ENCODE data around the gene LRRC45. TPM values are rescaled to one million over a fixed set of nuclear protein-coding genes. Genes with fewer than 3 reads are reported as not detected.

Gene LRRC45
- polyA plus RNA-seq, 3 donors, result 10.8 to 17.5 (median 15.7) TPM

GRCh38 chr17:82004517-82005455 lies 18.3 kb upstream of the LRRC45 start:
- no peak for DNase-seq (ENCODE audit: extremely low read depth in 1 of 11, low read depth in 9 of 11, low spot score in 4 of 11)

GRCh38 chr17:82005701-82006348 lies 17.3 kb upstream of the LRRC45 start:
- no peak for DNase-seq (ENCODE audit: extremely low read depth in 1 of 11, low read depth in 9 of 11, low spot score in 4 of 11)

DNA sequence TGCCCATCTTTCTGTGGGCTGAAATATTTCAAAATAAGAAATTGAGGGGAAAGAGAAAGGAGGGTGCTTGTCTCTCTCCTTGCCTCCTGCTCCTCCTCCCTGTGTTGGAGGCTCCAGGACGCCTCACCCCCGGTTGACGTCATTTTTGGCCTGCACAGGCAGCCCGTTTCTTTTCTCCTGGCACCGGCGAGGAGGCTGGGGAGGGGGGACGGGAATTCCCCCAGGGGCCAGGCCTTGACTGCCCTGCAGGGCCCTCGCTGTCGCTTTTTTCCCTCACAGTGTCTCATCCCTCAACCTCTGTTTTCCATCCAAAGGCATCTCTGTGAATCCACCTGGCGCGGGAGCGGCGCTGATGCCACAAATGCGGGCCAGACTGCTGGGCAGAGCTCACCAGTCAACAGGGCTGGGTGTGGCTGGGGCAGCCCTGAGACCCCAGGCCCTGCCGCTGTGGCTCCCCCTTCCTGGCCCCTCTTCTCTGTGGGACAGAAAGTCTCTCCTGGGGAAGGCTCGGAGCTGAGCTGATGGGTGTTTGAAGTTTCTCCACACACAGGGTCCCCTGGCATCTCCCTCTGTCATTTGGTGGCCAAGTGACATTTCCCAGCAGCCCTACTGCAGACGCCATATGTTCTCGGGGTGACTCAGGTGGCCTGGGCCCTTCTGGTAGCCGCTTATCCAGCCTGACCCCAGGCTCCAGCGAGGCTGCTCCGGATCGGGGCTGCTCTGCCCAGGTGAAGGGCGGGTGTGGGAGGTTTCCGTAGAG lies 16.5 kb upstream of the LRRC45 start:
- no peak for DNase-seq (ENCODE audit: extremely low read depth in 1 of 11, low read depth in 9 of 11, low spot score in 4 of 11)

- no peak for DNase-seq (ENCODE audit: extremely low read depth in 1 of 11, low read depth in 9 of 11, low spot score in 4 of 11)
These were observed 15.9 kb upstream of the LRRC45 start for GRCh38 chr17:82007228-82007494.

GRCh38 chr17:82007495-82008257 lies 15.4 kb upstream of the LRRC45 start:
- no peak for DNase-seq (ENCODE audit: extremely low read depth in 1 of 11, low read depth in 9 of 11, low spot score in 4 of 11)

DNA sequence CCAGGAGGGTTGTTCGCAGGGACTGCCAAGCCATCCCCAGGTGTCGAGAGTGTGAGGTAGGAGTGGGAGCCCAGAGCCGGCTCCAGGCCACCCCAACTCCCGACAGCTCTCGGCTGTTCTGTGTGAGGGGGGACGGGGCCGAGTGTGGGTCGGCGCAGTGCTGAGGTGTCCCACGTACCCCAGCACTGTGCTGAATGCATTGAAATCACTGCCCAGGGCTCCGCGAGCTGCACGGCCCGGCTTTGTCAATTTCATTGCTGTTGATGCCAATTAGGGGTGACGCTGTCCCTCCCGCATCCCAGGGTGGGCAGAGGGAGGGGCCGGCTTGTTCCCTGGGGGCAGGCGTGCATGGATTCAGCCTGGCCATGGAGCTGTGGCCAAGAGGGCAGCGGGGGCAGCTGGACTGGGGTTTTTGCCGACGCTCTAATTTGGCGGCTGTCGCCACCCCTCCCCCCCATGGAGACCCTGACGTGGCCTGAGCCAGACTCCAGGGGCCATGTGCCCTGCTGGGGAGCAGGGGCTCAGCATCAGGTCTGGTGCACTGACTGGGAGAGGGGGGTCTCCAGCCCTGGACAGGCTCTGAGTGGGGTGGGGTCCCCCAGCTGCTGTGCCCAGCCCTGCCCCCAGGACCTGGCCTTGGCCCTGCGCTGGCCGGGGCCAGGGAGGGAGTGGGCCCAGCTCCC lies 14.7 kb upstream of the LRRC45 start:
- DNase-seq (ENCODE audit: extremely low read depth in 1 of 11, low read depth in 9 of 11, low spot score in 4 of 11), result no peak

GRCh38 chr17:82008941-82009405 lies 14.1 kb upstream of the LRRC45 start:
- DNase-seq (ENCODE audit: extremely low read depth in 1 of 11, low read depth in 9 of 11, low spot score in 4 of 11), result no peak

- DNase-seq (ENCODE audit: extremely low read depth in 1 of 11, low read depth in 9 of 11, low spot score in 4 of 11), result no peak
These were observed 13.7 kb upstream of the LRRC45 start for GRCh38 chr17:82009413-82009812.

GRCh38 chr17:82010575-82011525 lies 12.3 kb upstream of the LRRC45 start:
- DNase-seq (ENCODE audit: extremely low read depth in 1 of 11, low read depth in 9 of 11, low spot score in 4 of 11), result no peak

- no peak for DNase-seq (ENCODE audit: extremely low read depth in 1 of 11, low read depth in 9 of 11, low spot score in 4 of 11)
These were observed 11.4 kb upstream of the LRRC45 start for GRCh38 chr17:82011617-82012187.

DNA sequence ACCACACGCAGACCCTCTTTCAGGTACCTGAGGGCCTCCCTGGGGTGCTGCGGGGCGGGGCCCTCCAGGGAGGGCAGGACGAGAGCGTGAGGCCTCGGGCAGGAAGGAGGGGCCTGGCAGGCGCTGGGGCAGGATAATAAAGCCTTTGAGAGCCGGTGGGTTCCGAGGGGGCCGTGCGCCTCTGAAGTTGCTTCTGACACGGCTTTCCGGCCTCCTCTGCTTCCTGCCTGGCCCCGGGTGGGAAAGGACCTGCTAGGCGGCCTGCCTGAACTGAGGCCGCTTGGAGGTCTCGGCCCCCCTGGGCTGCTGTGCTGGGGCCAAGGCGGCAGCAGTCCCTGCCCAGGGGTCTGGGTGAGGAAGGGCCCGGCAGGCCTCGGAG lies 10.9 kb upstream of the LRRC45 start:
- DNase-seq (ENCODE audit: extremely low read depth in 1 of 11, low read depth in 9 of 11, low spot score in 4 of 11), result no peak

GRCh38 chr17:82012640-82013295 lies 10.3 kb upstream of the LRRC45 start:
- no peak for DNase-seq (ENCODE audit: extremely low read depth in 1 of 11, low read depth in 9 of 11, low spot score in 4 of 11)

GRCh38 chr17:82013341-82013740 lies 9.8 kb upstream of the LRRC45 start:
- no peak for DNase-seq (ENCODE audit: extremely low read depth in 1 of 11, low read depth in 9 of 11, low spot score in 4 of 11)

GRCh38 chr17:82013772-82014321 lies 9.3 kb upstream of the LRRC45 start:
- no peak for DNase-seq (ENCODE audit: extremely low read depth in 1 of 11, low read depth in 9 of 11, low spot score in 4 of 11)

- no peak for DNase-seq (ENCODE audit: extremely low read depth in 1 of 11, low read depth in 9 of 11, low spot score in 4 of 11)
These were observed 8.7 kb upstream of the LRRC45 start for GRCh38 chr17:82014432-82014831.

- no peak for DNase-seq (ENCODE audit: extremely low read depth in 1 of 11, low read depth in 9 of 11, low spot score in 4 of 11)
These were observed 8.2 kb upstream of the LRRC45 start for GRCh38 chr17:82014971-82015310.

Measured in renal cortex interstitium (tissue), 11 donors.